B cell (primary cell): ENCODE data around the gene MIPOL1. TPM values are rescaled to one million over a fixed set of nuclear protein-coding genes. Genes with fewer than 3 reads are reported as not detected.

Experiments
- ATAC-seq: fragments of 200-7000 bp; cut with Tn5 transposase; one replicate; pipeline ENCODE4 v1.10.0; 2021; ENCODE audit warnings: low read depth, mild to moderate bottlenecking, moderate number of reproducible peaks, moderate library complexity
- CTCF ChIA-PET: fragments of 350-600 bp; sonication (Branson Sonifier 250); formaldehyde crosslinking; loops from one replicate; lab custom pipeline; 2021; ENCODE audit warnings: antibody characterized with exemption, inconsistent platforms; lab: Charles Lee
- POLR2A ChIA-PET: fragments of 350-600 bp; sonication (Branson Sonifier 250); formaldehyde crosslinking; loops from one replicate; lab custom pipeline; 2021; ENCODE audit warnings: antibody characterized with exemption; lab: Charles Lee
- DNase-seq: peaks from one replicate; pipeline ENCODE4 v3.0.0; 2013
- H2AFZ ChIP-seq: 2 replicates; pipeline ENCODE4 v1.6.1; 2012; ENCODE audit warnings: mild to moderate bottlenecking, low read depth, low read length; ENCODE audit not compliant: insufficient read depth, poor library complexity, severe bottlenecking
- H3K27ac ChIP-seq, 2 donors: 1 replicate in 1 of 2; 2 replicates in 1 of 2; pipeline ENCODE4 v1.5.1; 2012 to 2013; ENCODE audit warnings: low read length in 2 of 2, mild to moderate bottlenecking in 2 of 2, moderate library complexity in 1 of 2
- H3K27me3 ChIP-seq, 4 experiments: fragments of 200-600 bp in 1 of 4; sonication (generic) in 1 of 4; replicated peaks in 1 of 4; 1 replicate in 2 of 4; 2 replicates in 2 of 4; pipeline versions ENCODE4 v1.6.1 to v1.7.0; 2013 to 2016; ENCODE audit warnings: low read length in 3 of 4, mild to moderate bottlenecking in 2 of 4, mixed read lengths in 1 of 4, moderate library complexity in 1 of 4; ENCODE audit not compliant: insufficient read depth in 4 of 4, control insufficient read depth in 3 of 4; ENCODE audit errors: control extremely low read depth in 1 of 4
- H3K36me3 ChIP-seq, 2 experiments: replicated peaks in 1 of 2; 1 replicate in 1 of 2; 2 replicates in 1 of 2; pipeline versions ENCODE4 v1.6.1 to v1.7.1; 2013; ENCODE audit warnings: low read length in 1 of 2; ENCODE audit not compliant: insufficient read depth in 2 of 2, control insufficient read depth in 1 of 2; ENCODE audit errors: control extremely low read depth in 1 of 2, extremely low read depth in 1 of 2
- H3K4me1 ChIP-seq, 2 donors: fragments of 200-600 bp in 1 of 2; sonication (generic) in 1 of 2; 1 replicate in 1 of 2; 2 replicates in 1 of 2; pipeline versions ENCODE4 v1.5.1 to v1.6.1; 2013 to 2017; ENCODE audit warnings: low read length in 2 of 2; ENCODE audit not compliant: control insufficient read depth in 2 of 2, insufficient read depth in 2 of 2
- H3K4me2 ChIP-seq: replicated peaks from 2 replicates; pipeline ENCODE3; 2012; ENCODE audit warnings: mild to moderate bottlenecking, low read depth, low read length; ENCODE audit not compliant: poor library complexity, severe bottlenecking
- H3K4me3 ChIP-seq, 5 experiments: fragments of 200-600 bp in 1 of 5; sonication (generic) in 1 of 5; 1 replicate in 3 of 5; 2 replicates in 2 of 5; pipeline versions ENCODE4 v1.5.1 to v1.7.0; 2011 to 2016; ENCODE audit warnings: low read length in 4 of 5, mild to moderate bottlenecking in 4 of 5, low read depth in 2 of 5, control low read depth in 1 of 5, moderate library complexity in 1 of 5; ENCODE audit not compliant: insufficient read depth in 1 of 5; ENCODE audit errors: control extremely low read depth in 1 of 5, extremely low read depth in 1 of 5
- H3K79me2 ChIP-seq: fragments of 200-600 bp; sonication (generic); one replicate; pipeline ENCODE4 v1.6.0; 2016; ENCODE audit warnings: low read length; ENCODE audit not compliant: control insufficient read depth, insufficient read depth
- H3K9ac ChIP-seq: fragments of 200-600 bp; sonication (generic); 2 replicates; pipeline ENCODE4 v1.6.1; 2017; ENCODE audit warnings: mild to moderate bottlenecking, low read length, moderate library complexity
- H3K9me3 ChIP-seq, 3 donors: one replicate each; pipeline versions ENCODE4 v1.6.1 to v1.7.1; 2013; ENCODE audit warnings: low read length in 2 of 3; ENCODE audit not compliant: control insufficient read depth in 2 of 3, insufficient read depth in 1 of 3; ENCODE audit errors: control extremely low read depth in 1 of 3
- H4K20me1 ChIP-seq: 2 replicates; pipeline ENCODE4 v1.6.0; 2012; ENCODE audit warnings: mild to moderate bottlenecking, low read length; ENCODE audit not compliant: insufficient read depth, control insufficient read depth, poor library complexity, severe bottlenecking
- H3K27ac Mint-ChIP-seq: one replicate; pipeline ENCODE4 v1.8.0; 2021; ENCODE audit warnings: mixed read lengths
- H3K27me3 Mint-ChIP-seq: one replicate; pipeline ENCODE4 v1.8.0; 2021; ENCODE audit warnings: mixed read lengths
- H3K4me1 Mint-ChIP-seq: one replicate; pipeline ENCODE4 v1.8.0; 2021; ENCODE audit warnings: mixed read lengths
- H3K4me3 Mint-ChIP-seq: one replicate; pipeline ENCODE4 v1.8.0; 2021; ENCODE audit warnings: mixed read lengths
- H3K9me3 Mint-ChIP-seq: one replicate; pipeline ENCODE4 v1.8.0; 2022; ENCODE audit warnings: mixed read lengths; ENCODE audit not compliant: insufficient read depth
- CTCF ChIP-seq: fragments of 200-600 bp; IDR thresholded peaks from one replicate; pipeline ENCODE4 v1.8.0; 2022; ENCODE audit warnings: antibody characterized with exemption, mild to moderate bottlenecking
- EZH2 ChIP-seq: IDR thresholded peaks from 2 replicates; pipeline ENCODE4 v1.6.1; 2012; ENCODE audit warnings: borderline replicate concordance, low read depth, mild to moderate bottlenecking, moderate library complexity, low read length; ENCODE audit not compliant: insufficient read depth, poor library complexity, severe bottlenecking
- WGBS: methylation state at CpG from one replicate; pipeline ENCODE4 v1.1.5; 2013; ENCODE audit warnings: missing lambda C conversion rate; ENCODE audit not compliant: insufficient coverage; 5-methylcytosine and 5-hydroxymethylcytosine counted together
- intact Hi-C: fragments of 100-400 bp; cut with micrococcal nuclease; formaldehyde crosslinking; loops from one replicate; pipeline ENCODE4 v1.10.0; 2022
- polyA plus RNA-seq: library from polyadenylated mRNA; depleted of rRNA; stranded (reverse); fragments of >200 nt; gene quantifications from 2 replicates; pipeline ENCODE4 v1.2.3, GENCODE V29; 2012
- total RNA-seq, 2 donors: library from RNA; stranded (reverse); fragments of 120-200 nt in 1 of 2; gene quantifications; 1 replicate in 1 of 2; 2 replicates in 1 of 2; pipeline versions ENCODE4 v1.2.3 to v1.2.4, GENCODE V29; 2013 to 2022

The MIPOL1 gene
- total and polyA plus RNA-seq, 2 donors (not counting 1 experiment from before 2014, with no cell fraction given), result 0.17 TPM; not detected in 1

- peaks cover 13 to 26% of the 10 kb centered on the region in 2 donors for H3K4me1 ChIP-seq
- DNase-seq (no peak), ATAC-seq (no peak)
- no peak overlapping the region for H3K9ac ChIP-seq
- Mint-ChIP-seq H3K4me3 (no peak overlapping the region), H3K27me3 (peaks cover 62% of the 10 kb centered on the region), H3K27ac (no peak overlapping the region), H3K4me1 (peaks cover 10% of the 10 kb centered on the region), H3K9me3 (no peaks in the 10 kb centered on the region)
- intact Hi-C loops, result no loop called here
- peaks cover 1 to 81% (median 42%) of the 10 kb centered on the region in 4 experiments for H3K27me3 ChIP-seq
- H3K9me3 ChIP-seq, result peaks cover 0 to 60% (median 0%) of the 10 kb centered on the region in 3 donors
- WGBS, result 6% methylated on average over 43 of the region's 57 CpGs
- H2AFZ ChIP-seq, result no peak overlapping the region
- H3K4me3 ChIP-seq, result no peak overlapping the region
- POLR2A ChIA-PET, result no interaction called here
- no peak overlapping the region for H3K27ac ChIP-seq
- no peaks in the 10 kb centered on the region for H3K36me3 ChIP-seq
- TF ChIP-seq EZH2 (no peak), CTCF (no peak)
- CTCF ChIA-PET, result no interaction called here
- H3K4me2 ChIP-seq, result no peak overlapping the region
- H4K20me1 ChIP-seq, result no peaks in the 10 kb centered on the region
- H3K79me2 ChIP-seq, result no peaks in the 10 kb centered on the region
Measured at GRCh38 chr14:37599507-37600368, 402.0 kb downstream of the MIPOL1 start.
